PC-3 (cell line): ENCODE results near the gene PSMB1.
"Not testable (repeated sequence)": the region's sequence is repeated elsewhere in the genome, so short reads cannot be mapped to it uniquely, and the experiment has no call there.

Source experiments
- CTCF ChIP-seq: fragments of 300-600 bp; sonication (generic); conservative IDR thresholded peaks from 2 replicates; pipeline ENCODE4 v1.5.1; 2017; ENCODE audit warnings: antibody characterized with exemption, low read depth, mild to moderate bottlenecking, low read length
- EZH2phosphoT487 ChIP-seq: fragments of 300-600 bp; sonication (generic); IDR thresholded peaks from 2 replicates; pipeline ENCODE4 v1.6.1; 2018; ENCODE audit warnings: mild to moderate bottlenecking, antibody characterized with exemption, low read length, borderline replicate concordance

- TF ChIP-seq EZH2phosphoT487, CTCF: not testable (repeated sequence)
Observed at GRCh38 chr6:170527995-170528394, 25.1 kb downstream of the PSMB1 start.
